DOHH2 (cell line): Measurements from ENCODE around the gene ERC2.

Source experiments
- H3F3A ChIP-seq: fragments of 200-600 bp; sonication (generic), shearing (Covaris generic); 2 replicates; pipeline ENCODE4 v1.6.0; 2016; ENCODE audit warnings: antibody characterized with exemption, mild to moderate bottlenecking; ENCODE audit not compliant: control insufficient read depth, insufficient read depth
- H3K27ac ChIP-seq: fragments of 200-600 bp; sonication (generic); 2 replicates; pipeline ENCODE4 v1.5.1; 2014; ENCODE audit warnings: low read depth, mild to moderate bottlenecking, low read length, moderate library complexity
- H3K27me3 ChIP-seq: fragments of 200-600 bp; sonication (generic); 2 replicates; pipeline ENCODE4 v1.6.1; 2014; ENCODE audit warnings: mild to moderate bottlenecking, low read length, mixed read lengths; ENCODE audit not compliant: control insufficient read depth
- H3K36me3 ChIP-seq: fragments of 200-600 bp; sonication (generic); 2 replicates; pipeline ENCODE4 v1.6.1; 2014; ENCODE audit warnings: mild to moderate bottlenecking, low read length, moderate library complexity, mixed read lengths; ENCODE audit not compliant: control insufficient read depth
- H3K4me1 ChIP-seq: fragments of 200-600 bp; sonication (generic); 2 replicates; pipeline ENCODE4 v1.6.1; 2014; ENCODE audit warnings: mild to moderate bottlenecking, low read length, mixed read lengths; ENCODE audit not compliant: control insufficient read depth
- H3K4me2 ChIP-seq: fragments of 200-600 bp; sonication (generic); 2 replicates; pipeline ENCODE4 v1.6.0; 2014; ENCODE audit warnings: mild to moderate bottlenecking, low read length, moderate library complexity
- H3K4me3 ChIP-seq: fragments of 200-600 bp; sonication (generic); 2 replicates; pipeline ENCODE4 v1.5.1; 2014; ENCODE audit warnings: mild to moderate bottlenecking, low read length, mixed read lengths
- H3K79me2 ChIP-seq: fragments of 200-600 bp; sonication (generic); 2 replicates; pipeline ENCODE4 v1.6.1; 2014; ENCODE audit warnings: mild to moderate bottlenecking, low read length, mixed read lengths; ENCODE audit not compliant: control insufficient read depth
- H3K9me2 ChIP-seq: fragments of 200-600 bp; sonication (generic); replicated peaks from 2 replicates; pipeline ENCODE4 v1.6.1; 2014; ENCODE audit warnings: mild to moderate bottlenecking, low read length, mixed read lengths; ENCODE audit not compliant: control insufficient read depth
- H3K9me3 ChIP-seq: fragments of 200-600 bp; sonication (generic); 2 replicates; pipeline ENCODE4 v1.6.1; 2014; ENCODE audit warnings: antibody characterized with exemption, low read length, mixed read lengths; ENCODE audit not compliant: control insufficient read depth, insufficient read depth
- H4K20me1 ChIP-seq: fragments of 200-600 bp; sonication (generic); 2 replicates; pipeline ENCODE4 v1.6.0; 2014; ENCODE audit warnings: low read depth, mild to moderate bottlenecking, antibody characterized with exemption, low read length, moderate library complexity; ENCODE audit not compliant: control insufficient read depth, insufficient read depth
- EZH2phosphoT487 ChIP-seq: fragments of 200-600 bp; sonication (generic); IDR thresholded peaks from 2 replicates; pipeline ENCODE4 v1.6.1; 2017; ENCODE audit warnings: borderline replicate concordance, mild to moderate bottlenecking, antibody characterized with exemption, low read length, moderate library complexity, mixed read lengths
- TF ChIP-seq, protein P1 (sequence below): fragments of 200-600 bp; sonication (generic); IDR thresholded peaks from one replicate; pipeline ENCODE4 v1.5.1; 2014; ENCODE audit warnings: antibody characterized with exemption, mild to moderate bottlenecking, low read depth, low read length; ENCODE audit not compliant: poor library complexity, severe bottlenecking

Gene ERC2

DNA sequence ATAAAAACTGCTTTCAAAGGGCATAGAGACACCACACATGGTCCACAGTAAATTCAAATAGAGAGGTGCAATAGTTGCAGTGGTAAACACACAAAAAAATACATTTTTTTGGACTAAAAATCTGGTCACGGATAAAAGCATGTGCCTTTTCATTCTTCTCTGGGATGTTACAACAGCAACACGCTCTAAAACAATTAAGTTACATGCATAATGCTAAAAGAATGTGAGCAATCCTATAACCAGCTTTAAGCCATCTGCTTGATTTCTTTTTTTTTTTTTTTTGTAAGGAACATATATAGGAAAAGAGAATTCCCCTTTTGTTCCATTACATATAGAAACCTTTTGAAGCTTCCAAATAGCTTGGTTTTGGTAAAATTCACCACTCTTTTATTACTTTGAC lies 1001.2 kb downstream of the ERC2 start:
- Histone ChIP-seq H3K36me3 (no peaks in the 10 kb centered on the region), H3K4me3 (no peak overlapping the region), H4K20me1 (no peaks in the 10 kb centered on the region), H3K4me2 (no peak overlapping the region), H3K27me3 (no peaks in the 10 kb centered on the region), H3K79me2 (no peaks in the 10 kb centered on the region), H3K27ac (no peak overlapping the region), H3K9me2 (no peaks in the 10 kb centered on the region), H3K4me1 (no peaks in the 10 kb centered on the region), H3F3A (no peaks in the 10 kb centered on the region), H3K9me3 (no peaks in the 10 kb centered on the region)
- TF ChIP-seq, protein P1, sequence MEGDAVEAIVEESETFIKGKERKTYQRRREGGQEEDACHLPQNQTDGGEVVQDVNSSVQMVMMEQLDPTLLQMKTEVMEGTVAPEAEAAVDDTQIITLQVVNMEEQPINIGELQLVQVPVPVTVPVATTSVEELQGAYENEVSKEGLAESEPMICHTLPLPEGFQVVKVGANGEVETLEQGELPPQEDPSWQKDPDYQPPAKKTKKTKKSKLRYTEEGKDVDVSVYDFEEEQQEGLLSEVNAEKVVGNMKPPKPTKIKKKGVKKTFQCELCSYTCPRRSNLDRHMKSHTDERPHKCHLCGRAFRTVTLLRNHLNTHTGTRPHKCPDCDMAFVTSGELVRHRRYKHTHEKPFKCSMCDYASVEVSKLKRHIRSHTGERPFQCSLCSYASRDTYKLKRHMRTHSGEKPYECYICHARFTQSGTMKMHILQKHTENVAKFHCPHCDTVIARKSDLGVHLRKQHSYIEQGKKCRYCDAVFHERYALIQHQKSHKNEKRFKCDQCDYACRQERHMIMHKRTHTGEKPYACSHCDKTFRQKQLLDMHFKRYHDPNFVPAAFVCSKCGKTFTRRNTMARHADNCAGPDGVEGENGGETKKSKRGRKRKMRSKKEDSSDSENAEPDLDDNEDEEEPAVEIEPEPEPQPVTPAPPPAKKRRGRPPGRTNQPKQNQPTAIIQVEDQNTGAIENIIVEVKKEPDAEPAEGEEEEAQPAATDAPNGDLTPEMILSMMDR: no peak
- no peak for TF ChIP-seq EZH2phosphoT487

DNA sequence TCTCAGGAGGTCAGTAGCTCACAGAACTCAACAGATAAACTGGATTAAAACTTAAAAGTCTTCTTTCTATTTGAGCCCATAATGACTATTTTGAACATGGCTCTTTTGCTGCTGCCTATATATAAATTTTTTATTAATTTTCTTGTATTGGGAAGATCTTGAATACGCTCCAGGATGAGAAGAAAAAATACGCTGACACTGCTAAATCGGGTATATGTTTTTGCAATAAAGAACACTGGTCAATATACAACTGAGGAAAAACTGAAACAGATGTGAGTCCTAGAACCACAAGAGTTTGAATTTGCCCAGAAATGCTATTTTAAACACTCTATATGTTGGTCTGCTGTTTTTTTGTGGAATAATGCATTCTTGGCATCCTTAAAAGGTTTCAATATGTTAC lies 1001.7 kb downstream of the ERC2 start:
- Histone ChIP-seq H3K4me1 (no peaks in the 10 kb centered on the region), H3K4me2 (no peak overlapping the region), H3F3A (no peaks in the 10 kb centered on the region), H3K27ac (no peak overlapping the region), H3K9me3 (no peaks in the 10 kb centered on the region), H4K20me1 (no peaks in the 10 kb centered on the region), H3K79me2 (no peaks in the 10 kb centered on the region), H3K4me3 (no peak overlapping the region), H3K36me3 (no peaks in the 10 kb centered on the region), H3K27me3 (no peaks in the 10 kb centered on the region), H3K9me2 (no peaks in the 10 kb centered on the region)
- TF ChIP-seq EZH2phosphoT487: no peak
- TF ChIP-seq, protein P1: no peak

DNA sequence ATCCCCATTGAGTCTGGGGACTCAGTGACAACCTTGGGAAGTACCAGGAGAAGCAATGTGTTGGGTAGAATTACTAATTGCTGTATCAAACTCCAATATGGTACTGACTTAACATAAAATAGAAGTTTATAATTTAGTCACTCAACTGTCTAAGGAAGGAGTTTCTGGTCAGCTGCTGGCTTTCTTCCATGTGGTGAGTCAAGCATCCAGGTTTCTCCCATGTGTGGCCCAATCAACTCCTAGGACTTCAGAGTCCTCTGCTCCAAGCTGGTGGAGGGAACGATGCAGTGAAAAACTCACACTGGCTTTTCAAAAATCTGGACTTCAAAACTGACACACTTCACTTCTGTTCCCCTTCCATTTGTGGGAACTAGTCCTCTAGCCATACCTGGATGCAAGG lies 1006.4 kb downstream of the ERC2 start:
- Histone ChIP-seq H3K4me1 (no peaks in the 10 kb centered on the region), H3K36me3 (no peaks in the 10 kb centered on the region), H3K9me3 (no peaks in the 10 kb centered on the region), H3K4me3 (no peak overlapping the region), H3K79me2 (no peaks in the 10 kb centered on the region), H3K27ac (no peak overlapping the region), H3K27me3 (no peaks in the 10 kb centered on the region), H3K9me2 (no peaks in the 10 kb centered on the region; the same call in 1 of the 2 replicates), H4K20me1 (no peaks in the 10 kb centered on the region), H3F3A (no peaks in the 10 kb centered on the region), H3K4me2 (no peak overlapping the region)
- TF ChIP-seq, protein P1: no peak
- TF ChIP-seq EZH2phosphoT487: no peak

DNA sequence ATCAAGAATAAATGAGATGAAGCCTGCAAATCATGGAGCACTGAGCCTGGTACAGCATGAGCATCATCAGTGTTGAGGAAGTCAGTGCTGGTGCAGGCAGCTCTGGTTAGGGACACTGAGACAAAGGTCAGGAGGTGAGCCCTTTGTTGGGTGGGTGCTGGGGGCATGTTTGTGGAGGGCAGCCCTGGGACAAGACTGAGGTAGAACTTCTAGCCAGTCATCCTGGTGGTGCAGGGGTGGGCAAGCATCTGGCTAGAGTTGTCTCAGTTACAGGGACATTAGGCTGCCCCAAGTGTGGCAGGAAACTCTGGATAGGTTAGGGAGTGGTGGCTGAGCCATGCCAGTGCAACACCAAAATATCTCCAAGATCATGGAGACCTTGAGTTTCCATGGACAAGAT lies 1008.4 kb downstream of the ERC2 start:
- no peaks in the 10 kb centered on the region for H3K27me3 ChIP-seq
- no peak overlapping the region for H3K4me3 ChIP-seq
- H3K27ac ChIP-seq: no peak overlapping the region
- no peaks in the 10 kb centered on the region for H3F3A ChIP-seq
- no peaks in the 10 kb centered on the region for H3K9me3 ChIP-seq
- H3K4me2 ChIP-seq: no peak overlapping the region
- H4K20me1 ChIP-seq: no peaks in the 10 kb centered on the region
- H3K4me1 ChIP-seq: no peaks in the 10 kb centered on the region
- H3K36me3 ChIP-seq: no peaks in the 10 kb centered on the region
- H3K9me2 ChIP-seq: no peaks in the 10 kb centered on the region; the same call in 1 of the 2 replicates
- TF ChIP-seq, protein P1: no peak
- TF ChIP-seq EZH2phosphoT487: no peak
- no peaks in the 10 kb centered on the region for H3K79me2 ChIP-seq
